DMS114 treated with DMSO at 0.1 percent for 48 hours (cell line): Measurements from ENCODE around the gene ALDH1A1.

ENCODE experiments used
- DNase-seq: peaks from one replicate; lab custom pipeline; 2025; ENCODE audit not compliant: unreplicated experiment; lab: John Stamatoyannopoulos, UW

The ALDH1A1 gene

GRCh38 chr9:72858089-72858912 lies 94.6 kb downstream of the ALDH1A1 start:
- no peak for DNase-seq

DNA sequence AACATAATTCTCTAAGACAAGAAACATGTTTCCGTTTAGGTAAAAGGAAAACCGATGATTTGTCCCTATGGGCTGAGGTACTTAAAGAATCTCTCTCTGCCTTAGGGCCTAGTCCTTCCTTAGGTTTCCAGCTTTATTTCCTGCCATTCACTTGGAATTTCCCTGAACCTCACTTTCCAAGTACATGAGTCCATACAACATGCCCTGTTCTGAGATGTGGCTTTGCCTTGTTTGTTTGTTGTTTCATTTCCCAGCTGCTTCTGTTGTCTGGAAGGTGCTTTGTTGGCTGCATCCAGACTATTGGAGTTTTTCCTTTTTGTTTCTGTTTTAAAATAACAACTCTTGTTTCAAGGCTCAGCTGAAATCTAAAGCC lies 95.2 kb downstream of the ALDH1A1 start:
- DNase-seq: no peak

DNA sequence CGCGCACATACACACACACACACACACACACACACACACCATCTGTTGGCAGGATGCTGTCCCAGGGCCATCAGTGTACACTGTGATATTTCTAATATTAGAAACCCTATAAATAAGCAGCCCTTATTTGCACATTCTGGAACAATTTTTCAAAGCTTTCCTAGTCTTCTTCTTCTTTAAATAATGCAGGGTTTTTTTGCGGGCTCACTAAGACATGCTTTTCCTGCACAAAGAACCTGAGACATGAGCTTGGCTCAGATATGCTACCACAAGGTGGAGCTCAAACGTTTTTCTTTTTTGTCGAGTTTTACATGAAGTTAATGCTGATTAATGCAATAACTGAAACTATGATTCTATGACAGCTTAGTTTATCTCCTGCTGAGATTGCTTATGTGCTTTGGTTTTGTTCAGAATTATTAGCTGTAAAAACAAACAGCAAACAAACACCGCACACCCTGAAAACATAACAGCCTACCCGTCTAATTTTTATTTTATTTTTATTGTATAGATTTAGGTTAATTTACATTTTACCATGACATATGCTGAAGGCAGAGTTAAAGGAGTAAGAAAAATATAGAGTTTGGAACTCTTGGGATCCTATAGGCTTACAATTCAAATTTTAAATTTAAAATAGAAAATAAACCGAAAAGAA lies 95.8 kb downstream of the ALDH1A1 start:
- DNase-seq: peak; percentile 38

DNA sequence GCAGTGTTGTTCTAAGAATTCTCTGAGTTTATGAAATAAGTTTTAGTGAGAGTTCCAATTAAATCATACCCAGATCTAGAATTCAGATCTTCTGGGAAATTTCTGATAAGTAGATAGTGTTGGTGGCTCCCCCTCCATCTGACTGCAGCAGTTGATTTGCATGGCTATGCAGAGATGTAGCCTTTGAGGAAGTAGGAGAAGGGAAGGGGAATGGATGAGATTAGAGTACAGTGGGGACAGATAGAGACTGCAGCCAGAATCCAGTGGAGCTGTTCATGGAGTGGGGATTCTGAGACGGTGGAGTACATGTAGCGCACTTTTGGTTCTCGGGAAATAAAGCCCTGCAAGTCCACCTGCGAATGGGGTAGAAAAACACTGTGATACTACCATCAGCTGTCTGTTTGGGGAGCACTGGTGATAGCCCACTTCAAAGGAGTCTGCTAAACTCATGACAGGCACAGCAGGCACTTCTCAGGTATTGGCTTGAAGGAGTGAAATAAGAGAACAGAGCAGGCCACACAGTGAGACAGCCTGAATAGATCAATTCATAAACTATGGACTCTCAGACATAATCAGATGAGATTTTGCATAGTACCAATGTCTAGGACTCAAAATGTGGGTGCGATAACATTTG lies 96.8 kb downstream of the ALDH1A1 start:
- no peak for DNase-seq

- no peak for DNase-seq
Measured at GRCh38 chr9:72855321-72855720, 97.5 kb downstream of the ALDH1A1 start.
